ENCODE results near the gene GORASP2. TPM values are rescaled to one million over a fixed set of nuclear protein-coding genes. Genes with fewer than 3 reads are reported as not detected.

The GORASP2 gene
- total RNA-seq, 1 experiment from 2014 or later: 97.7 TPM

- Histone ChIP-seq H3K18ac (ENCODE audit: insufficient read length, low read depth, low read length) (peak overlapping the region; percentile 90), H4K91ac (ENCODE audit: insufficient read length, low read depth, low read length) (no peak overlapping the region), H3K4ac (ENCODE audit: low read depth, low read length) (no peak overlapping the region; the same call in 1 of the 2 replicates), H3K79me2 (ENCODE audit: insufficient read depth, low read length) (peaks cover 21% of the 10 kb centered on the region; the same call in 1 of the 2 replicates), H4K5ac (ENCODE audit: insufficient read length, low read depth, low read length) (peak overlapping the region; percentile 61), H3K23ac (ENCODE audit: insufficient read length, low read depth, low read length) (no peak overlapping the region), H3K23me2 (ENCODE audit: insufficient read length, low read depth, low read length, poor library complexity, severe bottlenecking) (peaks cover 10% of the 10 kb centered on the region), H2BK12ac (ENCODE audit: insufficient read length, low read depth, low read length) (no peak overlapping the region), H3K9me3 (ENCODE audit: control insufficient read depth, low read depth, low read length) (peaks cover 7% of the 10 kb centered on the region), H2BK5ac (ENCODE audit: insufficient read length, low read length) (peak overlapping the region; percentile 47), H3T11ph (ENCODE audit: low read length) (no peak overlapping the region), H3K4me2 (ENCODE audit: insufficient read depth, insufficient read length, low read length) (peak overlapping the region; percentile 80), H3K27ac (ENCODE audit: insufficient read length, low read depth, low read length) (peak overlapping the region; percentile 87), H3K4me1 (ENCODE audit: insufficient read depth, low read length) (peaks cover 4% of the 10 kb centered on the region; the same call in 1 of the 2 replicates), H3K27me3 (ENCODE audit: insufficient read depth, low read length) (no peaks in the 10 kb centered on the region), H2BK20ac (ENCODE audit: low read depth, low read length, poor library complexity, severe bottlenecking) (no peak overlapping the region), H4K8ac (replicated peaks; ENCODE audit: insufficient read length, low read depth, low read length) (no peak overlapping the region), H3K56ac (ENCODE audit: insufficient read length, low read depth, low read length) (peak overlapping the region; percentile 27), H3K79me1 (ENCODE audit: insufficient read depth, low read depth, low read length, poor library complexity, severe bottlenecking) (no peaks in the 10 kb centered on the region), H2AK5ac (ENCODE audit: insufficient read length, low read length) (no peak overlapping the region), H2BK15ac (ENCODE audit: low read depth, low read length) (no peak overlapping the region), H3K14ac (ENCODE audit: insufficient read depth, low read length) (peak overlapping the region; percentile 85; the same call in 1 of the 2 replicates), H3K9ac (ENCODE audit: extremely low read depth, insufficient read length, low read length) (peak overlapping the region; percentile 85), H2AFZ (ENCODE audit: low read length) (peak overlapping the region; percentile 83), H4K20me1 (ENCODE audit: control insufficient read depth, insufficient read depth, insufficient read length) (no peaks in the 10 kb centered on the region), H2BK120ac (ENCODE audit: low read depth, low read length, poor library complexity, severe bottlenecking) (no peak overlapping the region)
- peaks cover 18 to 23% of the 10 kb centered on the region in 2 experiments for H3K9me3 Mint-ChIP-seq
- DNase-seq: peak; percentile 52
- peaks cover 25 to 31% of the 10 kb centered on the region in 2 experiments for H3K4me1 Mint-ChIP-seq
- H3K27me3 Mint-ChIP-seq (ENCODE audit: low read depth): no peaks in the 10 kb centered on the region; the same call in 1 of the 2 replicates
- peaks cover 4 to 16% (median 8%) of the 10 kb centered on the region in 3 experiments for H3K36me3 Mint-ChIP-seq (ENCODE audit: insufficient read depth in 1 of 3, low read depth in 3 of 3)
- no peak for TF ChIP-seq CTCF (conservative IDR thresholded peaks at IDR 0.05)
- WGBS (ENCODE audit: extremely low coverage, insufficient read length, low lambda C conversion rate): no CpG with 5 or more reads among the region's 17 CpGs
- peak overlapping the region; percentile 97 to 98 (median 97) for H3K27ac Mint-ChIP-seq
- peak overlapping the region; percentile 78 to 82 for H3K4me3 Mint-ChIP-seq
Measured at GRCh38 chr2:170928036-170928823, 823 bp upstream of the GORASP2 start.

Measured in H9 (cell line).